ENCODE data around the gene RIGI. TPM values are rescaled to one million over a fixed set of nuclear protein-coding genes. Genes with fewer than 3 reads are reported as not detected.

Gene RIGI
- total and polyA plus RNA-seq, 2 donors (not counting 1 experiment from before 2014, with no cell fraction given) = 7.6 to 24.9 TPM

DNA sequence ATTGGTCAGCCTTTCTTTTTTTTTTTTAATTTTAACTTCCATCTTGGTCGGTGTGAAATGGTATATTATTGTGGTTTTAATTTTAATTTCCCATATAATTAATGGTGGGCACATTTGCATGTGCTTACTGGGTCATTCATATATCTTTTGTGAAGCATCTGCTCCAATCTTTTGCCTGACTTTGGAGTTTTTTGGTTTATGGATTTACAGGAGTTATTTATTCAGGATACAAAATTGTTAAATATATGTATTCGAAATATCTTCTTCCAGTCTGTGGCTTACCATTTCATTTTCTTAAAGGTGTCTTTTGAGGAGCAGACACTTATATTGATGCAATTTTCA lies 682 bp upstream of the RIGI start:
- H3K9ac ChIP-seq (ENCODE audit: low read length) = peak overlapping the region; percentile 84
- H2AFZ ChIP-seq (ENCODE audit: insufficient read depth, low read depth, low read length, poor library complexity, severe bottlenecking) = peak overlapping the region; percentile 72
- Mint-ChIP-seq H3K27me3 (no peaks in the 10 kb centered on the region), H3K4me1 (peaks cover 49% of the 10 kb centered on the region), H3K4me3 (peak overlapping the region; percentile 95), H3K27ac (peak overlapping the region; percentile 93), H3K9me3 (ENCODE audit: insufficient read depth) (no peaks in the 10 kb centered on the region)
- peak overlapping the region; percentile 73 to 74 for H3K27ac ChIP-seq (ENCODE audit: low read length in 2 of 2)
- intact Hi-C loops (cut with micrococcal nuclease) = loop anchor here (1.0 kb wide), 4 partner anchors 26 to 147 kb away; partner anchors contain the start of genes ACO1, NDUFB6, SMIM27 and TOPORS
- peak overlapping the region; percentile 87 for H3K4me2 ChIP-seq (replicated peaks; ENCODE audit: low read depth, low read length, poor library complexity, severe bottlenecking)
- DNase-seq (no peak), ATAC-seq (ENCODE audit: low read depth) (no peak)
- H4K20me1 ChIP-seq (ENCODE audit: control insufficient read depth, insufficient read depth, low read length, poor library complexity, severe bottlenecking) = peaks cover 7% of the 10 kb centered on the region
- TF ChIP-seq EZH2 (IDR thresholded peaks at IDR 0.05; ENCODE audit: borderline replicate concordance, insufficient read depth, low read depth, low read length, poor library complexity, severe bottlenecking) = no peak
- TF ChIP-seq, protein P1, sequence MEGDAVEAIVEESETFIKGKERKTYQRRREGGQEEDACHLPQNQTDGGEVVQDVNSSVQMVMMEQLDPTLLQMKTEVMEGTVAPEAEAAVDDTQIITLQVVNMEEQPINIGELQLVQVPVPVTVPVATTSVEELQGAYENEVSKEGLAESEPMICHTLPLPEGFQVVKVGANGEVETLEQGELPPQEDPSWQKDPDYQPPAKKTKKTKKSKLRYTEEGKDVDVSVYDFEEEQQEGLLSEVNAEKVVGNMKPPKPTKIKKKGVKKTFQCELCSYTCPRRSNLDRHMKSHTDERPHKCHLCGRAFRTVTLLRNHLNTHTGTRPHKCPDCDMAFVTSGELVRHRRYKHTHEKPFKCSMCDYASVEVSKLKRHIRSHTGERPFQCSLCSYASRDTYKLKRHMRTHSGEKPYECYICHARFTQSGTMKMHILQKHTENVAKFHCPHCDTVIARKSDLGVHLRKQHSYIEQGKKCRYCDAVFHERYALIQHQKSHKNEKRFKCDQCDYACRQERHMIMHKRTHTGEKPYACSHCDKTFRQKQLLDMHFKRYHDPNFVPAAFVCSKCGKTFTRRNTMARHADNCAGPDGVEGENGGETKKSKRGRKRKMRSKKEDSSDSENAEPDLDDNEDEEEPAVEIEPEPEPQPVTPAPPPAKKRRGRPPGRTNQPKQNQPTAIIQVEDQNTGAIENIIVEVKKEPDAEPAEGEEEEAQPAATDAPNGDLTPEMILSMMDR (IDR thresholded peaks at IDR 0.05) = peak; percentile 40
- ChIA-PET CTCF (interaction anchor here (0.6 to 3.4 kb wide), 13 partner anchors 12 to 147 kb away, joined by 3 to 48 read pairs (median 6); partner anchors contain the start of genes ACO1, NDUFB6, SMIM27 and TOPORS), POLR2A (interaction anchor here (0.6 to 2.0 kb wide), 3 partner anchors 25 to 48 kb away, joined by 3 to 16 read pairs (median 5); partner anchors contain the start of genes NDUFB6, SMIM27 and TOPORS)
- H3K4me1 ChIP-seq (ENCODE audit: control insufficient read depth in 2 of 2, insufficient read depth in 2 of 2, low read length in 2 of 2) = peaks cover 27 to 31% of the 10 kb centered on the region in 2 donors
- no peaks in the 10 kb centered on the region for H3K9me3 ChIP-seq (ENCODE audit: control extremely low read depth in 1 of 3, control insufficient read depth in 2 of 3, insufficient read depth in 1 of 3, low read length in 2 of 3)
- H3K27me3 ChIP-seq (replicated peaks in 1 of 4; ENCODE audit: control extremely low read depth in 1 of 4, control insufficient read depth in 3 of 4, insufficient read depth in 4 of 4, low read length in 3 of 4) = no peaks in the 10 kb centered on the region
- peaks cover 59% of the 10 kb centered on the region for H3K79me2 ChIP-seq (ENCODE audit: control insufficient read depth, insufficient read depth, low read length)
- H3K4me3 ChIP-seq (ENCODE audit: control extremely low read depth in 1 of 5, extremely low read depth in 1 of 5, insufficient read depth in 1 of 5, low read depth in 2 of 5, low read length in 4 of 5) = peak overlapping the region; percentile 73 to 98 (median 84)
- peaks cover 0 to 7% of the 10 kb centered on the region in 2 experiments for H3K36me3 ChIP-seq (replicated peaks in 1 of 2; ENCODE audit: control extremely low read depth in 1 of 2, control insufficient read depth in 1 of 2, extremely low read depth in 1 of 2, insufficient read depth in 2 of 2, low read length in 1 of 2)
- no CpG with 5 or more reads among the region's 2 CpGs for WGBS (ENCODE audit: insufficient coverage)

DNA sequence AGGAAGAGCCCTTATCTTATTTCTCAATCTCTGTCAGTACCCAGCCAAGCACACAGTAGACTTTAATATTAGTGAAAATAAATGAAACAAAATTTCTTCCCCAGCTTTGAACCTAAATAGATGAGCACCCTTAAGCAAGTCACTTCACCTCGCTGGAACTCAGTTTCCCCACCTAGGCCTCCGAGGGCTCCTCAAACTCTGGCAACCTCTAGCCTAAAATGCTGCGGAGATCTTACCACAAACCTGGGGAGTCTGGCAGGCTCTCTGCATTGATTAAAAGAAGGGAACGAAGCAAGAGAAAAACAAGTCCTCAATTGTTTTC lies 326 bp downstream of the RIGI start:
- DNase-seq (no peak), ATAC-seq (ENCODE audit: low read depth) (no peak)
- Histone ChIP-seq H3K4me3 (ENCODE audit: control extremely low read depth in 1 of 5, extremely low read depth in 1 of 5, insufficient read depth in 1 of 5, low read depth in 2 of 5, low read length in 4 of 5) (peak overlapping the region; percentile 73 to 98 (median 84)), H3K9me3 (ENCODE audit: control extremely low read depth in 1 of 3, control insufficient read depth in 2 of 3, insufficient read depth in 1 of 3, low read length in 2 of 3) (no peaks in the 10 kb centered on the region), H4K20me1 (ENCODE audit: control insufficient read depth, insufficient read depth, low read length, poor library complexity, severe bottlenecking) (peaks cover 7% of the 10 kb centered on the region), H3K9ac (ENCODE audit: low read length) (peak overlapping the region; percentile 84), H3K27ac (ENCODE audit: low read length in 2 of 2) (peak overlapping the region; percentile 73 to 74), H3K36me3 (replicated peaks in 1 of 2; ENCODE audit: control extremely low read depth in 1 of 2, control insufficient read depth in 1 of 2, extremely low read depth in 1 of 2, insufficient read depth in 2 of 2, low read length in 1 of 2) (peaks cover 0 to 12% of the 10 kb centered on the region in 2 experiments), H3K4me1 (ENCODE audit: control insufficient read depth in 2 of 2, insufficient read depth in 2 of 2, low read length in 2 of 2) (peaks cover 27 to 31% of the 10 kb centered on the region in 2 donors), H2AFZ (ENCODE audit: insufficient read depth, low read depth, low read length, poor library complexity, severe bottlenecking) (peak overlapping the region; percentile 72), H3K4me2 (replicated peaks; ENCODE audit: low read depth, low read length, poor library complexity, severe bottlenecking) (peak overlapping the region; percentile 87), H3K27me3 (replicated peaks in 1 of 4; ENCODE audit: control extremely low read depth in 1 of 4, control insufficient read depth in 3 of 4, insufficient read depth in 4 of 4, low read length in 3 of 4) (no peaks in the 10 kb centered on the region), H3K79me2 (ENCODE audit: control insufficient read depth, insufficient read depth, low read length) (peaks cover 67% of the 10 kb centered on the region)
- 0% methylated on average over 3 of the region's 4 CpGs for WGBS (ENCODE audit: insufficient coverage)
- POLR2A ChIA-PET = interaction anchor here (0.6 to 2.0 kb wide), 3 partner anchors 26 to 141 kb away, joined by 3 to 16 read pairs (median 3); partner anchors contain the start of genes ACO1, SMIM27 and TOPORS
- H3K4me3 Mint-ChIP-seq = peak overlapping the region; percentile 95
- H3K9me3 Mint-ChIP-seq (ENCODE audit: insufficient read depth) = no peaks in the 10 kb centered on the region
- no peaks in the 10 kb centered on the region for H3K27me3 Mint-ChIP-seq
- CTCF ChIA-PET = interaction anchor here (1.3 to 3.4 kb wide), 11 partner anchors 13 to 1291 kb away, joined by 3 to 48 read pairs (median 7); partner anchors contain the start of genes ACO1 and NDUFB6
- TF ChIP-seq, protein P1 (IDR thresholded peaks at IDR 0.05) = no peak
- TF ChIP-seq EZH2 (IDR thresholded peaks at IDR 0.05; ENCODE audit: borderline replicate concordance, insufficient read depth, low read depth, low read length, poor library complexity, severe bottlenecking) = no peak
- H3K27ac Mint-ChIP-seq = peak overlapping the region; percentile 93
- H3K4me1 Mint-ChIP-seq = peaks cover 55% of the 10 kb centered on the region
- intact Hi-C loops (cut with micrococcal nuclease) = loop anchor here (1.0 kb wide), 4 partner anchors 27 to 146 kb away; partner anchors contain the start of genes ACO1, NDUFB6, SMIM27 and TOPORS
